GM11168 (cell line): ENCODE results near the gene RAB17.
"Not testable (repeated sequence)": the region's sequence is repeated elsewhere in the genome, so short reads cannot be mapped to it uniquely, and the experiment has no call there.

Experiments
- in situ Hi-C: fragments of 300-500 bp; cut with MboI; formaldehyde crosslinking; loops from one replicate; pipeline ENCODE4 v1.12.0; 2022; ENCODE audit warnings: low sequenced_read_pairs; ENCODE audit not compliant: unreplicated experiment

The RAB17 gene

DNA sequence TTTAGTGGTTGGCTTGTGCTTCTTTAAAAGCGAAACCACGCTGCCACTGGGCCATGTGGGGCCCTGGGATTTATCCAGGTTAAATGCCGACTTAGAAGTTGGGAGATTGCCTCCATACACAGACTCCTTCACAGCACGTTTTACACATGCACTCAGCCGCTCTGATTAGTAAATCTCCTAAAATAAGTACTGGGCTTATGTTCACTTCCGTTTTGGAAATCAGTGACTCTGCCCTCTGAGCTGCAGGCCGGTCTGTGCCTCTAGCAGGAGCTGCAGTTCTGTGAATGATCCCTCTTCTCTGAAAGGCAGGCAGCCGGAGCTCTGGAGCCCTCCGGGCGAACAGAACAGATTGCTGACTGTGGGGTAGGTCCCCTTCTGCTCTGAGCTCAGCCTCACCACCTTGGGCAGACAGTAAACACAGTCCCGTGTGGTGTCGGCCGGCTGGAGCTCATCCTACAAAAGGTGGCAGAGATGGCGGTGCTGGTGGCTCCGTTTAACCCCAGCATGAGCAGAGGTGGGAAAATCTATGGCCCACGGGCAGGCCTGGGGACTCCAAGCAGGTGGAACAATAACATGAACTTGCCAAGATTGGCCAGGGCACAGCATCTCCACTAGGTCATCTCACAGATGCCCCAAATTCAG, 9.8 kb upstream of the RAB17 start:
- in situ Hi-C loops = no loop called here

DNA sequence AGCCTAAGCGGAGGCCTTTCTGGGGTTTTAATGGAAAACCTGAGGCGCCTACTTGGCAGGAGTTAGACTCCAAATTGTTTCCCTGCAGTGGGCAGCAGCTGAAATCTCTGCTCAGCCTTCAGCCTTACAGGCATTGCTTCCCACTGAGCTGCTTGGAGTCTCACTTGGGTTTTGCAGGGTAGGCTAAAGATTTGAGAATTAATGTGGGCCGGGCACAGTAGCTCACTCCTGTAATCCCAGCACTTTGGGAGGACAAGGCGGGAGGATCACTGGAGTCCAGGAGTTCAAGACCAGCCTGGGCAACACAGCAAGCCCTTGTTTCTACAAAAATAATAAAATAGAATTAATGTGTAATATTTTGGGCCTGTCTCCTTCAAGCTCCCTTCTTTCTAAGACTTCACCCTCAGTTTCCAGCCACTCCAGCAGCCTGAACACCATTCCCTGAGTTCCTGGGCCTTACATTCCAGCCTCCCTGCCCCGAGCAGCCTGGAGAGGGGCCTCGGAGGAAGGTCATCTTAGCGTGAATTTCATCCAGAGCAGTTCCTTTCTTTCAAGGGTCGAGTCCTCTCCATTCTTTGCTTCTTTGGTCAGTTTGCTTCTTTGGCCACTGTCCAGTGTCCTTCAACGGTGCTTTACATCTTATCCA, 9.1 kb upstream of the RAB17 start:
- in situ Hi-C loops = no loop called here

DNA sequence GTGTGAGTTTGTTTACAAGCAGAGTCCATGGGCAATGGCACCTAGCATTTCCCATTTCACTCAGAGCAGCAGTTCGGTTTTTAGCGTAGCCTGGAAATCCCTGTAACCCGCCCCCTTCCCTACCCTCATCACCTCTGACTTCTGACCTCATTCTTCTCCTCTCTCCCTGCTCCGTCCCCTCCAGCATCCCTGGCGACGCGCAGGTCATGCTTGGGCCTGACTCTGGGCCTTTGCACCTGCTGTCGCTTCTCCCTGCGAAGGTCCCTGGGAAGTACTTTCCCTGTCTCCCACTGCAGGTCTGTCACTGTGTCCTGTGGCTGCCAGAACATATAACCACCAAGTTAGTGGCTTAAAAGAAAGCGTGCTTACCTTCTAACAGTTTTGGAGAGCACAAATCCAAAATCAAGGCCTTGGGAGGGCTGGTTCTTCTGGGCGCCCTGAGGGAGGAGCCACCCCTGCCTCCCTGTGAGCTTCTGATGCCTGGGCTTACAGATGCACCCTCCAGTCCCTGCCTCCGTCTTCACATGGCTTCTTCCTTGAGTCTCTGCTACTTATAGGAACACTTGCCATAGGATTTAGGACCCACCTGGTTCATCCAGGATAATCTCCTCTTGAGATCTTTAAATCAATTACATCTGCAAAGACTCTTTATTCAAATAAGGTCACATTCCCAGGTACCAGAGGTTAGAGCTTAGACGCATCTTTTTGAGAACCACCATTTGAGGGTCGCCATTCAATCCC, 8.1 kb upstream of the RAB17 start:
- in situ Hi-C loops = no loop called here

DNA sequence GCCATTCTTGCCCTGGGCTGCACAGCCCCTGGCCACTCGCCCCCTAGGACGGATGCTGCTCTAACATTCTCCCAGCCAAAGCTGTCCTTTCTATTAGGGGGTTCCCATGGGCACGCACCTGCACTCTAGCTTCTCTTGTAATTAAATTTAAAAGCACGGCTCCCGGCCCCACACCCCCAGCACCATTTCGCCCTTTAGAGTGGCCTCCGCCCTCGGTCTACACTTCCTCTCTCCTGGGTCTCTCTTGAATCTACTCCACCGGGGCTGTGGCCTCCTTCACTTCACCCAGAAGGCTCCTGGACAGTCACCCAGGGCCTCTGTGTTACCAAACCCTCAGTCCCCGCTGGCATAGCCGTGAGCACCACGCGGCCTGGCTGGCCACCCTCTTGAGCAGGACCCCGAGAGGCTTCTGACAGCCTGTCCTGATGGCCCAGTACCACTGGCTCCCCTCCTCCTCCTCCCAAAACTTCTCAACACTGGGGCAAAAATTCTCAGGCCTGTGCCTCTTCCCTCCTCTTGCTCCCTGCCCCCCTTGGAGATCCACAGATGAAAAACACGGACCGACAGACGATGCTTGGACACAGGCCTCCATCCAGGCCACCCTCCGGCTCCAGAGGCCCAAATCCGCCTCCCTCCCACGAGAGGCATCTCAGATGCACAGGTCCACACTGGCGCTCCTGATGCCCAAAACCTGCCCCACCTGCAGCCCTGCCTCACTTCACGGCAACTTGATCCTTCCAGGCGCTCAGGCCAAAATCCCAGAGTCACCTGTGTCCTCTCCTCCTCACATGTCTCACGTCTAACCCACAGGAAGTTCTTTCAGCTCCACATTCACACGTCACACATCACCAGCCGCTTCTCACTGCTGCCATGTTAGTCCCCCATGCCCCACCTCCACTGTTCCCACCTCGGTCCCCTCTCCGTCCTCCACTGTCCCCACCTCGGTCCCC, 6.9 kb upstream of the RAB17 start:
- in situ Hi-C loops = no loop called here

DNA sequence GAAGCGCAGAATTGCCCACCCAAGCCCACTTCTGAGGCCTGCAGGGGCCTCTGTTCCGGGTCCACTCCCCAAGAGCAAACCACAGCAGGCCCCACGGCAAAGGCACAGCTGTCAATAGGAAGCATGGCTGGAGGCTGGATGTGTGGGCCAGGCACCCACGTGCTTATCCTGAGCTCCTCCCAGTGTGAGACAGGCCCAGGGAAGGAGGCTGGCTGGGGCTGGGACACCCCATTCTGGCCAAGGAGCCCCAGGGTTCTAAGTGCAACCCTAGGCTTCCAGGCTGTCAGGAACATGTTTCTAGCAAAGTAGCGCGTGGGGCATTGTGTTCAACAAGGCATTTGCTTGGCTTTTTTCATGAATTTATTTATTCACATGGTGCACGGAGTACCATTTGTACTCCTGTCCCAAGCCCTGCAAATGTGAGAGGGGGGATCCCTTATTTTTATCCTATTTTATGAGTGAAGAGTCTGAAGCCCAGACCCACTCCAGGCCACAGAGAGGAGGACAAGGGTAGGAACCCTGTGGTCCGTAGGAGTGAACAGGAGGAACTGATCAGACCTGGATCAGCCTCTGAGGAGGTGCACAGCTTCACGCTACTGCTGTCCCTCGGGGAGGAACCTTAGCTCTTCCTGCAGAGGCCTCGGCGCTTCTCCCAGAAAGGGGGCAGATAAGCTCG, 6.1 kb upstream of the RAB17 start:
- in situ Hi-C loops = no loop called here

DNA sequence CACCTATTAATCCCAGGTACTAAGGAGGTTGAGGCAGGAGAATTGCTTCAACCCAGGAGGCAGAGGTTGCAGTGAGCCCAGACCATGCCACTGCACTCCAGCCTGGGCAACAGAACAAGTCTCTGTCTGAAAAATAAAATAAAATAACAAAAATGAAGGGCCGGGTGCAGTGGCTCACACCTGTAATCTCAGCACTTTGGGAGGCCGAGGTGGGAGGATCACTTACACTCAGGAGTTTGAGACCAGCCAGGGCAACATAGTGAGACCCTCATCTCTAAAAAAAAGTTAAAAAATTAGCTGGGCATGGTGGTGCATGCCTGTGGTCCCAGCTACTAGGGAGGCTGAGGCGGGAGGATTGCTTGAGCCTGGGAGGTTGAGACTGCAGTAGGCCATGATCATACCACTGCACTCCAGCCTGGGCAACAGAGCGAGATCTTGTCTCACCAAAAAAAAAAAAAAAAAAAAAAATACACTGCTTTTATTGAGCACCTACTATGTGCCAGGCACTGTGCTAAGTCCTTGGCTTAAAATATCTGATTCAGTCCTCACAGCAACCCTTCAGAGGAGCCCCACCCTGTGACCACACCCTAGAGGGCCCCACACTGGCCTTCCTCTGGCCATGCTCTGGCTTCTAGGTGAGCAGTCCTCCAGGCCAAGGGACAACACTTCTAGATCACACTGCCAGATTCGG, 5.4 kb upstream of the RAB17 start:
- in situ Hi-C loops = not testable (repeated sequence)

DNA sequence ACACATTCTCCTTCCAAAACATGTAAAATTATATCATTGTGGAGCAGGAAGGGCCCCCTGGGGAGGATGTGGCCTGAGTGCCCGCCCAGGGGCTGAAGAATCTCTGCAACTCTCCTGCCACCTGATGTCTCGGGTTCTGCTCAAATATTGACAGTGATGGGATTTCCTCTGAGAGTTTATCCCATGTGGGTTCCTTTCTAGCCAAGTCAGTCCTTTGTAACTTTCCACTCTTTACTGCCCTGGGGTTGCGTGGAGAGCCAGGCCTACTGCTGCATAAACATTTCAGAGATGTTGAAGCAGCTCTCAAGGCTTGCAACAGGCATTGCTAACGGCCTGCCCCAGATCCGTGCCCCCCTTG, 4.0 kb upstream of the RAB17 start:
- in situ Hi-C loops = no loop called here

DNA sequence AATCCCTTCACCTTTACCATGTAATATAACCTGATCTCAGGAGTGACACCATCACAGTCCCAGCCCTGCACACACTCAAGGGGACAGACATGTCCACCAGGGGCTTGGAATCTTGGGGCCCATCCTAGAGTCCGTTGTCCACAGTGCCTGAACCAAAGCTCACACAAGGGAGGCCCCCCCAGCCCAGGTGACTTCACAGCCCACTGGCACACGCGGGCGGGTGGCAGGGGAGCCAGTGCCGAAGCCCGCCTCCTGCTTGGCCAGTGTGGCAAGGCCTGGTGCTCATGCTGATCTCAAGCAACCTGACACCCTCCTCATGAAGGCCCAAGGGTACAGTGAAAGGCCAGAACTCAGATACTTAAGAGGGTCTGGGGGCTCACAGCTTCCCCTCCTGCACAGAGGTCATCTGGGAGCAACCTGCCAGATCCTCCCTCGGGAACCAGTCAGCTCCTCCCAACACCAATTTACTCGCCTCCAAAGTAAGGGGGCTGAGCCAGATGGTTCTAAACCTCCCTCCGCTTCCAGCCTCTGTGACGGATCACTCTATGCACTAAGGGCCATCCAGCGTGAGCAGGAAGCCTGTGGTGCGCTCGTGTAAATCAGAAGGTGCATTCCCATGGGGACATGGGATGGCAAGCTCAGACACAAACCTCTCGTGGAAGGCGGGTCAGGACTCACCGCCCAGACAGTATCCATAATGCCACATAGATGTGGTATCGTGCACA, 3.2 kb upstream of the RAB17 start:
- in situ Hi-C loops = no loop called here

DNA sequence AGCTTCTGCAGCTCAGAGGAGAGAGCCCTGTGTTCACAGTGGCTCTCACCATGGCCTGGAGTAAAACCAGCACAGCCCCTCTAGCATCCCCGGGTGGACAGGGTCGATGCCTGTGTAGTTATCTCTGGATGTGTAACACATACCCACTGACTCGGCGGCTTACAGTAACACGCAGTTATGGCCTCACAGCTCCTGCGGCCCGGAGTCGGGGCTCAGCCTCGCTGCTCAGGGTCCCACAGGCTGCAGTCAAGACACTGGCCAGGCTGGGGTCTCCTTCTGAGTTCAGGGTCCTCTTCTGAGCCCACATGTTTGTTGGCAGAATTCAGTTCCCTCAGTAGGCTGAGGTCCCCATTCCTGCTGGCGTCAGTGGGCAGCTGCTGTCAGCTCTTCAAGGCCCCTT, 2.5 kb upstream of the RAB17 start:
- in situ Hi-C loops = no loop called here

DNA sequence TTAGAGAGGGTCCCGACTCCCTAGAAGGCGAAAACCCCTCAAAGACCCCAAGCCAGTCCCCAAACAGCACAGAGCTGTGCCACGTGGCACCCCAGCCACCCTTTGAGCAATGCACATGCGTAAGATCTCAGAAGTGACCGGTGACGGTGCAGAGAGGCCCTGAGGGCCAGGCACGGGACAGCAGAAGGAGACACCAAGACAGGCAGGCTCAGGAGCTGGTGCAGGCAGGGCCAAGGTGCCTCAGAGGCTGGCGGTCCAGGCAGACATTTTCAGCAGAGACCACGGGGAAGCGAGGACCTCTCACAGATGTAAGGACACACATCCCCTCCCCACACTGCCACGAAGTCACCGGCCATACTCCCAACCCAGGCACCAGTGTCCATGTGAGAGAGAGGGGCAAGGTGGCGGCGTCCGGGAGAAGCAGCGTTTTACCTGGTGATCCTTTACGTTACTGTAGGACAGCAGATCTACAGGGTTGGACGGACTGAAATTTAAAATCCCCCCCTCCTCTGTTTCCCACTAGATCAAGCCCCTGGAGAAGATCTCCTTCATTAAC, 2.0 kb upstream of the RAB17 start:
- in situ Hi-C loops = no loop called here

DNA sequence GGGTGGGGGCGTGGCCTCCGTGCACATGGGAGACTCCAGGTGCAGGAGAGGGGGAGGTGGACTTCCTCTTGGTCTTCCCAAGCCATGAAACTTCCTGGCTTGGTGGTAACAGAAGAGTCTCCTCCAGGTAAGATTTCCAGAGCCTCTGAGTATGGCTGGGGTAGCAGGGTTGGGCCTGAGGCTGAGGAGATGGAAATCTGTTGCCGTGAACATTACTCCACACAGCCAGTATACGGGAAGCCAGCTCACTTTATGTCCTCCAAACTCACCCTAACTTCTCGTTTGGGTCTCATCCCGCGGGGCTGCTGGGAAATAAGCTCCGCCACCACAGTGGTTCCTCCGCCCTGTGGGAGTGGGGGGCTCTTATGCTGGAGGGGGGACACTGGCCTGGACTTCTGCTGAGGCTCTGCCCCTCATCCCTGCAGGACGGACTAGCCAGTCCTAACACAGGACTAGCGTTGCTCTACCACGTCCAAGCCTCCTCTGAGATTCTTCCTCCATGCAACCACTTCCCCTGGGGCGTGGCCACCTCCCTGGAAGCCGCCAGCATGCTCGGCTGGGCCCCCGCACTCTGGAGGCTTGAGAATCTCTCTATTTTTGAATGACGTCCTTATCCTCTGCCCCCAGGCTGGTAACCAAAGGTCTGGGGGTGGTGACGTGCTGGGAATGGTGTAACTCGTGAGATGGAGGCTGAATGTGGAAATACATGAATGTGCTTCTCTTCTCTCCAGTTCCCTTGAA, 777 bp upstream of the RAB17 start:
- in situ Hi-C loops = no loop called here

DNA sequence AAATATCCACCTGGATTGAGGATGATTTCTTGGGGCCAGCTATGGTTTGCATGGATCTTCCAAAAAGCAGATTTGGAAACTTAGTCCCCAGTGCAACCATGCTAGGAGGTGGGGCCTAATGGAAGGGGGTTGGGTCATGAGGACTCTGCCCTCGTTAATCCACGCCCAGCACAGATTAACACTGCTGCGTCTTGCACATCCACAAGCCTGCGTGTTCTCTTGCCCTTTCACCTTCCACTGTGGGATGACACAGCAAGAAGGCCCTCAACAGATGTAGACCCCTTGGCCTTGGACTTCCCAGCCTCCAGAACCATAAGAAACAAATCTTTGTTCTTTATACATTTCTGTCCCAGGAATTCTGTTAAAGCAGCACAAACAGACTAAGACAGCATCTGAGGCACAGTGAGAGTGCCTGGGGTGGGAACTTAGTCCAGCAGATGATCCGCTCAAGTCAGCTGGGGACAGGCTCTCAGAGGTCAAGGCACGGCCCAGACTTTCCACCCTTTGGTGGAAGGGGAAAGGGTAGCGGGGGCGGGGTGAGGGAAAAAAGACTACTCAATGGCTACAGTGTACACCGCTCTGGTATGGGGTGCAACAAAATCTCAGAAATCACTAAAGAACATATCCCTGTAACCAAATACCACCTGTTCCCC, 2.4 kb downstream of the RAB17 start:
- in situ Hi-C loops = loop anchor here (5.0 kb wide), 1 partner anchor 56 kb away; no protein-coding TSS in a partner anchor

DNA sequence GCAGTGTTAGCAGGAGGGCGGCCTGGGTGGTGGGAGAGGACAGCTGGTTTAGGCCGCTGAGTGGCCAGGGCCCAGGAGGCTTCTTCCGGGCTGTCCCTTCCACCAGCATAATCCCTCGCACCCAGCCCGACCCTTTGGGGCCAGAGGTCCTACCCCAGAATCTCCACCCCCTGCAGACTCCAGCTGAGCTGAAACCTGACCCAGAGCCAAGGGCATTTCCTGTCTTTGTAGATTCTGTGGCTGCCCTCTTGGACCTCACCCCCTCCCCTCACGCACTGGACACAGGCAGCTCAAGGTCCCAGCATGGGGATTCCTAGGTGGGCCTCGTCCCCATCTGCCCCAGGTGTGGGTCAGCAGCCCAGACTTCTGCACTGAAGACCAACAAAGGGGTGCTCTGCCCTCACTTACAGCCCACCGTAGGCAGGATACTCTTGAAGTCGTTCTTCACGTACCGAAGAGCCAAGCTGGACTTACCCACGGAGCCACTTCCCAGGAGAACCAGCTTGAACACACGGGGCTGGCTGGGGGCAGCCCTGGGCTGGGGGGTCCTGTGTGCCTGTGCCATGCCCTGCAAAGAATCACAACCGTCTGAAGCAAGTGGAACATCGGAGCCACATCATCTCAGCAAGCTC, 4.8 kb downstream of the RAB17 start:
- in situ Hi-C loops = loop anchor here (5.0 kb wide), 1 partner anchor 53 kb away; no protein-coding TSS in a partner anchor

DNA sequence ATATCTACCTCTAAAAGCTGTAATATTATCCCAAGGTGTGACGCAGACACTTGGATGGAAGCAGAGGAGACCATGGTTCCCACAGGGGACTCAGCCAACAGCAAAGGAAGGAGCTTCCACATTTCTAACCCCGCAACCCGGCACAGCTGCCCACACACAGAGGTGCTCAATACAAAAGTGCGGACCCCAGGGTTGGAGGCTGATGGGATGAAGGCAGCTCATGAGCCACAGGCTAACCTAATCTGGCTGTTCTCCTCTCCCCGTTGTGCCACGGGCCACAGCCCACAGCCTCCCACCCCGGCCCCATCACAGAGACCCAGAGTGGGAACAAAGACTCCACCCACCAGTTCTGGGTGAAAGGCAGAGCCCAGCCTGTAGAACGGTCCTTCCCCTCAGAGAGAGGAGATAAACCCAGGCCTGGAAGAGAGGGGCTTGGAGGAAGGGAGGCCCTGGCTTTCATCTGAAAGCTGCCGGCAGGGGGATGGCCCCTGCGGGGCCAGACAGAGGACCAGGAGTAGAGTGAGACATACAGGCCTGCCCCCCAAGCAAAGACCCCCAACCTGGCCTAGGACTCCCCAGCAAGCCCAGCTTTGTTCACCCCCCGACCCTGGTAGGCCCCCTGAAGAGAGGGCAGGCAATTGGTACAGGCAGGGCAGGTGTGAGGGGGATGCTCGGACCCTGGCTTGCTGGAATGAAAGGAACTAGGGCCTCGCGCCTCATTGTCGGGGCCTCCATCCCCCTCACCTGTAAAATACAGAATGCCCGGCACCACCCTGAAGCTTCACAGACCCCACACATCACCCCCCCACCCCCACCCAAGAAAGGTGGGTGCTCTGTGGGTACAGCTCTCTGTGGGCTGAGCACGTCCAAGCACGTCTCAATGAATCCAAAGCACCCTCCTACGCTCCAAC, 6.9 kb downstream of the RAB17 start:
- in situ Hi-C loops = no loop called here

DNA sequence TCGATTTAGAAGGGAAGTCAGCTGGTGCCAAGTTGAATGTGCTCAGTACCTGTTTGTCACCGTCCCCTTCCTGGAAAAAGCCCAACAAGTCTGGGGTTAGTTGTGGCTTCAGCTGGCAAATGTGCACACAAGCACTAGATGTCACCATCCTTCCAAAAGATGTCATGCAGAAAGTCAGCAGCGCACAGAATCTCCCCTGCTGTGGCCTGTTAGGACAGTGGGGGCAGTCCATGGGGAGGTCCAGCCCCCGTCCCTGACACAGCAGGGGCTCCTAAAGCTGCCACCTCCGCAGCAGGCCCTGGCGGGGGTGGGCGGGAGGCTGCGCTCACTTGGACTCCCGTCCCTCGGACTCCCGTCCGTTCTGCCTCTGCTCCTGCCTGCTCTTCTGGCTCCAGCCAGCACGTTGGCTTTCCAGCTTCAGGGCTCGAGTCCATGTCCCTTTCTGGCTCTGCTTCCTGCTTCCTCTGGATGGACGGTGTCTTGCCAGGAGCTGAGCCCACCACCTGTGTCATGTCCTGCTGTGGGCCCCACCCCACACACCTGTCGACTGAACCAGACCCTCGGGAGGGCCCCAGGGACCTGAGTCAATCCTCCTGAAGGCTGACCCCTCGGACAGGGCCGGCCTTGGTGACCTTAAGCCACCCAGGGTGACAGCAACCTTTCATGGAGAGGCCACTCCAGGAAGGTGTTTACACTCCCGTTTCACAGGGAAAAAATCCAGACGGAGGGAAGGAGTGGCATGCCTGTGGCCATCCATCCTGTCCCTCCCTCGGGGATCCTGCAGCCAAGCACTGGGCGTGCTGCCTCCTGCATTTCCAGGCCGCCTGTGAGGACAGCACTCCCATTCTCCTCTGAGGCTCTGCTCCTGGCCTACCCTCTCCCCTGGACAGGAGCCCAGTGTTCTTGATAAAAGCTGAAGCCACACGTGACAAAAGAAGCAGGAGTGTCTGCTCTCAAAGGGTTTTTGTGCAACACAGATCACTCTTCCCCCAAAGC, 8.5 kb downstream of the RAB17 start:
- in situ Hi-C loops = no loop called here
